Testis (tissue), 2 donors: ENCODE measurements around the gene OR6Q1.

Experiments
- CTCF ChIP-seq, 3 experiments: fragments of 450-650 bp in 2 of 3; fragments of 200-600 bp in 1 of 3; sonication (generic) in 1 of 3; IDR thresholded peaks; one replicate each; pipeline ENCODE4 v1.5.1; 2016 to 2019; ENCODE audit warnings: antibody characterized with exemption in 3 of 3, mild to moderate bottlenecking in 2 of 3, moderate library complexity in 1 of 3
- POLR2A ChIP-seq: fragments of 450-650 bp; IDR thresholded peaks from one replicate; pipeline ENCODE4 v1.6.1; 2017; ENCODE audit warnings: antibody characterized with exemption, mild to moderate bottlenecking, moderate library complexity

- TF ChIP-seq CTCF (IDR thresholded peaks at IDR 0.05), result no peak
- no peak for TF ChIP-seq POLR2A
Observed at GRCh38 chr11:58004664-58005063, 26.1 kb upstream of the OR6Q1 start.
